Activated CD4-positive, alpha-beta T cell treated with anti-CD3 and anti-CD28 coated beads for 48 hours (primary cell): ENCODE data around the gene ST6GALNAC2.
"Not testable (repeated sequence)": the region's sequence is repeated elsewhere in the genome, so short reads cannot be mapped to it uniquely, and the experiment has no call there.

Source experiments
- DNase-seq: peaks from one replicate; pipeline ENCODE4 v3.0.0-alpha.2; 2020

The ST6GALNAC2 gene

GRCh38 chr17:76525513-76525833 lies 60.2 kb downstream of the ST6GALNAC2 start:
- DNase-seq = not testable (repeated sequence)

GRCh38 chr17:76524598-76525512 lies 60.8 kb downstream of the ST6GALNAC2 start:
- no peak for DNase-seq

- peak; percentile 87 for DNase-seq
Measured at GRCh38 chr17:76523084-76524037, 62.3 kb downstream of the ST6GALNAC2 start.

GRCh38 chr17:76521683-76522082 lies 64.0 kb downstream of the ST6GALNAC2 start:
- not testable (repeated sequence) for DNase-seq

GRCh38 chr17:76521262-76521661 lies 64.4 kb downstream of the ST6GALNAC2 start:
- DNase-seq = no peak

- DNase-seq = no peak
Measured at GRCh38 chr17:76519048-76519966, 66.4 kb downstream of the ST6GALNAC2 start.

GRCh38 chr17:76517638-76518038 lies 68.0 kb downstream of the ST6GALNAC2 start:
- DNase-seq = no peak
